GM23248 (cell line): ENCODE data around the gene TNFAIP8L1.

Experiments
- EZH2 ChIP-seq: fragments of 200-600 bp; sonication (generic); IDR thresholded peaks from 2 replicates; pipeline ENCODE4 v1.6.1; 2018; ENCODE audit warnings: antibody characterized with exemption, mild to moderate bottlenecking; ENCODE audit not compliant: insufficient read depth, poor library complexity, severe bottlenecking
- EZH2phosphoT487 ChIP-seq: fragments of 200-600 bp; sonication (generic); IDR thresholded peaks from 2 replicates; pipeline ENCODE4 v1.6.1; 2018; ENCODE audit warnings: antibody characterized with exemption, moderate library complexity, mild to moderate bottlenecking, low read depth; ENCODE audit not compliant: insufficient read depth

DNA sequence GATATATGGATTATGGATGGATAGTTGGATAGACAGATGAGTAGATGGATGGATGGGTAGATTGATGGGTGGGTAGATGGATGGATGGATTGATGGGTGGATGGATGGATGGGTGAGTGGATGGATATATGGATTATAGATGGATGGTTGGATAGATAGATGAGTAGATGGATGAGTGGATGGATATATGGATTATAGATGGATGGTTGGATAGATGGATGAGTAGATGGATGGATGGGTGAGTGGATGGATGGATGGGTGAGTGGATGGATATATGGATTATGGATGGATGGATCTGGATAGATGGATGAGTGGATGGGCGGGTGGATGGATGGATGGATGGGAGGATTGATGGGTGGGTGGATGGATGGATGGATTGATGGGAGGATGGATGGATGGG lies 36.4 kb upstream of the TNFAIP8L1 start:
- TF ChIP-seq EZH2 (no peak), EZH2phosphoT487 (no peak)
